LNCaP clone FGC (cell line): ENCODE measurements around the gene RASA2.

Experiments used
- DNase-seq: peaks from one replicate; pipeline ENCODE4 v3.0.0-alpha.2; 2011; ENCODE audit warnings: low read depth
- H3K4me3 ChIP-seq: 2 replicates; pipeline ENCODE4 v1.5.1; 2011; ENCODE audit warnings: mild to moderate bottlenecking, low read depth, low read length, control low read depth
- TF ChIP-seq, protein P1 (sequence below): IDR thresholded peaks from 2 replicates; pipeline ENCODE4 v1.5.1; 2012; ENCODE audit warnings: mild to moderate bottlenecking; ENCODE audit not compliant: control insufficient read depth, insufficient read depth; ENCODE audit errors: extremely low read depth

RASA2 gene

DNA sequence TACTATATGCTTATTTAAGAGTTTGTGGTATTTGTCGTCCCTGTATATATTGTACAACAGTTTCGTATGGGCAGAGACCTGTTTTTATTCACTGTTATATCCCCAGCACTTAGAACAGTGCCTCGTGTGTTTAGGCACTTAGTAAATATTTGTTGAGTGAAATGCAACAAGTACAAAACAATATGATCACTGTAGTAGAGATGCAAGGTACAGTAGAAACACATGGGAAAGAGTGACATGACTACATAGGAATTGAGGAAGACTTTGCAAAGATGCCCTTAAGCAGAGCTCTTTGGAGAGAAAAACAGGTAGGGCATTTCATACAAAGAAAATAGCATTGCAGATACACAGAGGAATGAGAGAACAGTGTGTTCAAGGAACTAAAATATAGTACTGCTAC, 18.3 kb downstream of the RASA2 start:
- TF ChIP-seq, protein P1, sequence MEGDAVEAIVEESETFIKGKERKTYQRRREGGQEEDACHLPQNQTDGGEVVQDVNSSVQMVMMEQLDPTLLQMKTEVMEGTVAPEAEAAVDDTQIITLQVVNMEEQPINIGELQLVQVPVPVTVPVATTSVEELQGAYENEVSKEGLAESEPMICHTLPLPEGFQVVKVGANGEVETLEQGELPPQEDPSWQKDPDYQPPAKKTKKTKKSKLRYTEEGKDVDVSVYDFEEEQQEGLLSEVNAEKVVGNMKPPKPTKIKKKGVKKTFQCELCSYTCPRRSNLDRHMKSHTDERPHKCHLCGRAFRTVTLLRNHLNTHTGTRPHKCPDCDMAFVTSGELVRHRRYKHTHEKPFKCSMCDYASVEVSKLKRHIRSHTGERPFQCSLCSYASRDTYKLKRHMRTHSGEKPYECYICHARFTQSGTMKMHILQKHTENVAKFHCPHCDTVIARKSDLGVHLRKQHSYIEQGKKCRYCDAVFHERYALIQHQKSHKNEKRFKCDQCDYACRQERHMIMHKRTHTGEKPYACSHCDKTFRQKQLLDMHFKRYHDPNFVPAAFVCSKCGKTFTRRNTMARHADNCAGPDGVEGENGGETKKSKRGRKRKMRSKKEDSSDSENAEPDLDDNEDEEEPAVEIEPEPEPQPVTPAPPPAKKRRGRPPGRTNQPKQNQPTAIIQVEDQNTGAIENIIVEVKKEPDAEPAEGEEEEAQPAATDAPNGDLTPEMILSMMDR: no peak
- H3K4me3 ChIP-seq: no peak overlapping the region
- DNase-seq: no peak

DNA sequence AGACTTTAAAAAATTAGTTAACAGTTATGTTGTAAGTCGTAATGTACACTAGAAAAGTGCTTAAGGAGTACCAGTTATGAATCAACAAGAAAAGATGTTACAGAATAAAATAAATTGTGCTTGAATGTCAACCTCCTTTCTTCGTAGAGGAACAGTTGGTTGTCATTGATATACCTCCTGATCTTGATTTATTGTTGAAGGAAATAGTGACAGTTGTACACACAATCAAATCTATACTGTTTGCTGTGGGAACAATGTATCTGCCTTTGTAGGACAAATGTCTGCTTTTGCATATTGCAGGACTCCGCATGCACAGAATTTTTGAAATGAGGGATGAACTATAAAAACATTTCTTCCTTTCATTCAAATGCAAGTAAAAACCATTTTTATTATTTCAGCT, 19.2 kb downstream of the RASA2 start:
- no peak for DNase-seq
- TF ChIP-seq, protein P1: no peak
- H3K4me3 ChIP-seq: no peak overlapping the region

DNA sequence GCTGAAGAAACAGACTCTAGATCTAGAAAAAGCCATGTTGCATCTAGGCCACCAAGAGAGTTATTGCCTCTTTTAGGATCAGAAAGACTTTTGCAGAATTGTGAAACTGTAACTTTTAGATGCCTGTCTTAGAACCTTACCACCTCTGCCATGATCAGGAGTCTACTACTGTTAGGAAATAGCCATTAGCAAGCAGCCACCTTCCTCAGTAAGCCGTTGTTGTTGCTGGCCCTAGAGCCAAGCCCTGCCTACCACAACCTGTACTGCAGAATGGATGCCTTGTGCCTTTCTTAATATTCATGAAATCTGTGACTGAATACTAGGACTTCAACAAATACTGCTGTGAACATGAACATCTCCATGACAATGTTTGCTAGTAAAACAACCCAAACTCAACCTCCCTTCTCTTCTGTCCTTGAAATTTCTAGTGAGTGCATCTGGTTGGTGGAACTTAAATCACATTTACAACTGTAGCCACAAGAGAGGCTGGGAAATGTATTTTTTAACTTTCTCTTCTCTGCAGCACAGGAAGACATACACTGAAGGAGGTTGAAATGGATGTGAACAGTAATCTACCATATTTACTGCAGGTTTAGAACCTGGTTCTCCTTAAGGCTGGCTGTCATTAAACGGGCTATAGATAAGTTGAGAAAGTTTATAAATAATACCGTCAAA, 20.7 kb downstream of the RASA2 start:
- no peak for DNase-seq
- TF ChIP-seq, protein P1: no peak
- no peak overlapping the region for H3K4me3 ChIP-seq

DNA sequence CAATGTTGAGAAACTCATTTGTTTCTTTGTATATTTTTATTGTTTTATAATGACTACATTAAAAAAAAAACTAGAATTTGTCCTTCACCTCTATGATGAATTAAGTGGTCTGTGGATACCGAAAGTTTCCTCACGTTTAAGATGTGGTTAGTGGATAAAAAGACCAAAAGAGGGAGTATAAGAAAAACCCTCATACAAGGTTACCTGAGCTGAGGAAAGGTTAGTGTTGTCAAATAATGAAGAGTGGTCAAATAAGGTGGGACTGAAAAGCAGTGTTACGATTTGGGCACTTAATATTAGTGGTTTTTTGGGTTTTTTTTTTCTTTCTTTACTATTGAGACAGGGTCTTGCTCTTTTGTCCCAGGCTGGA, 21.2 kb downstream of the RASA2 start:
- H3K4me3 ChIP-seq: no peak overlapping the region
- TF ChIP-seq, protein P1: no peak
- DNase-seq: no peak

DNA sequence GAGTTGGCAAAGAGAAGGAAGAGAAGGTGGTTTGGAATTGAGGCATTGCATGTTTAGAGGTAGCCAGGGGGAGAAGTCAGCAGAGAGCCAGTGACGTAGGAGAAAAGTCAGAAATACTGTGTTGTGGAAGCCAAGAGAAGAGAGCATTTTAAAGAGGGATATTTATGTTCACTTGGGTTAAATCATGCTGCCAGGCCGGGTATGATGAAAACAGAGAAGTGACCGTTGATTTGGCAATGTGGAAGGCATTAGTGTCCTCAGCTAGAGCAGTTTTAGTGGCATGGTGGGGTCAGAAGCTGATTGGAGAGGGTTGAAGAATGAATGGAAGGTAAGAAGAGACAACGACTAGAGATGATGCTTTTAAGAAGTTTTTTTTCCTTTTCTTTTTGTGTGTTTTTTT, 24.5 kb downstream of the RASA2 start:
- TF ChIP-seq, protein P1: no peak
- H3K4me3 ChIP-seq: no peak overlapping the region
- no peak for DNase-seq

DNA sequence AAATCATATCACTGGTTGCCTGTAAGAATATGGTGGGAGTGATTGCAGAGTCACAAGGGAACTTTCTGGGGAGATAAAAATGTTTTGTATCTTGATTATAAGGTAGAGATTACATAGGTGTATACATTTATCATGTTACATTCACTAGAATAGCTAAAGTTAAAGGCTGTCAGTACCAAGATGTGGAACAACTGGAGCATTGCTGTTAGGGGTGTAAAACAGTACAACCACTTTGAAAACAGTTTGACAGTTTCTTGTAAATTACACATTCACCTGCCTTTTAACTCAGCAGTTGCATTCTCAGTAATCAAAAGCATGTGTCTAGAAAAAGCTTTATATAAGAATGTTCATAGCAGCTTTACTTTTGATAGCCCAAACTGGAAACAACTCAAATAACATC, 27.6 kb downstream of the RASA2 start:
- H3K4me3 ChIP-seq: no peak overlapping the region
- TF ChIP-seq, protein P1: no peak
- no peak for DNase-seq

DNA sequence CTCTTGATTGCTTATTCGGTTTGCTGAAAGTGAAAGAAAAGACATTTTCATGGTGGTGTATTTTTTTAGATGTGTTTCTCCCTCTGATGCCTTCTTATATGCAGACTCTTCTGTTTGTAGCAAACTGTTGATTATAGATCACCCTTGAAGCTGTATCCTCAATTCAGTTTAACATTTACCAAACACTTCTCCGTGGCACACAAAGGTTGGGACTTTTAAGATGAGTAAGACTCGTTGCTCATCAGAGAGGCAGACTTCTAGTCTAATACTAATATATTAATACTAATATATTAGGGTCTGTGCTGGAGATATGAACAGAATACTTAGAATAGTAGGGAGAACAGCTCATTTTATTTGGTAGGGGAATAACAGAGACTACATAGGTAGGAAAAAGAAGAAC, 32.8 kb downstream of the RASA2 start:
- TF ChIP-seq, protein P1: no peak
- DNase-seq: no peak
- no peak overlapping the region for H3K4me3 ChIP-seq
